Naive thymus-derived CD8-positive, alpha-beta T cell (primary cell): ENCODE measurements around the gene SLC25A47. TPM values are rescaled to one million over a fixed set of nuclear protein-coding genes. Genes with fewer than 3 reads are reported as not detected.
A peak's percentile ranks its signal among the peaks of the same experiment; 100 is the strongest.

Experiments
- ATAC-seq, 2 donors: fragments of 150-1000 bp; cut with Tn5 transposase in 1 of 2; sonication (Bioruptor Pico), chemical (Tn5 transposase) in 1 of 2; 1 replicate in 1 of 2; 2 replicates in 1 of 2; pipeline ENCODE4 v1.10.0; 2021; ENCODE audit warnings: mild to moderate bottlenecking in 2 of 2, moderate library complexity in 2 of 2
- POLR2A ChIA-PET: fragments of 350-600 bp; sonication (Branson Sonifier 250); formaldehyde crosslinking; loops from one replicate; lab custom pipeline; 2021; ENCODE audit warnings: antibody characterized with exemption; lab: Charles Lee
- DNase-seq, 10 donors: peaks; one replicate each; pipeline versions ENCODE4 v3.0.0 to v3.0.0-alpha.2; 2020 to 2022
- H3K27ac Mint-ChIP-seq, 10 donors: one replicate each; pipeline ENCODE4 v1.8.0; 2020 to 2022; ENCODE audit warnings: mild to moderate bottlenecking in 10 of 10, mixed read lengths in 10 of 10, moderate library complexity in 4 of 10, inconsistent platforms in 1 of 10
- H3K27me3 Mint-ChIP-seq, 5 donors: one replicate each; pipeline ENCODE4 v1.8.0; 2021 to 2022; ENCODE audit warnings: mixed read lengths in 5 of 5
- H3K36me3 Mint-ChIP-seq, 3 donors: one replicate each; pipeline ENCODE4 v1.8.0; 2020 to 2022; ENCODE audit warnings: mixed read lengths in 3 of 3, mild to moderate bottlenecking in 2 of 3, inconsistent platforms in 1 of 3
- H3K4me1 Mint-ChIP-seq, 4 donors: one replicate each; pipeline ENCODE4 v1.8.0; 2021 to 2022; ENCODE audit warnings: mixed read lengths in 4 of 4
- H3K4me3 Mint-ChIP-seq, 10 donors: one replicate each; pipeline ENCODE4 v1.8.0; 2020 to 2022; ENCODE audit warnings: mild to moderate bottlenecking in 10 of 10, mixed read lengths in 10 of 10, moderate library complexity in 6 of 10, inconsistent platforms in 1 of 10
- H3K9me3 Mint-ChIP-seq, 9 donors: one replicate each; pipeline ENCODE4 v1.8.0; 2020 to 2022; ENCODE audit warnings: mixed read lengths in 9 of 9, mild to moderate bottlenecking in 3 of 9, inconsistent platforms in 1 of 9, moderate library complexity in 1 of 9
- polyA plus RNA-seq, 3 donors: library from polyadenylated mRNA; unstranded; fragments of 300-500 nt; fragmentation: Illumina TruSeq; gene quantifications; one replicate each; pipeline ENCODE4 v1.2.3, GENCODE V29; 2021
- total RNA-seq, 8 experiments: library from RNA in 2 of 8; stranded (reverse) in 2 of 8; gene quantifications; one replicate each; pipeline ENCODE4 v1.2.3 and lab custom pipeline; 2021 to 2026

SLC25A47 gene
- total and polyA plus RNA-seq, 5 experiments from 2014 or later = not detected

GRCh38 chr14:100325231-100325632, 2.1 kb downstream of the SLC25A47 start:
- DNase-seq = no peak

GRCh38 chr14:100325958-100326357, 2.8 kb downstream of the SLC25A47 start:
- POLR2A ChIA-PET = no interaction called here
- Mint-ChIP-seq H3K4me1 (no peaks in the 10 kb centered on the region), H3K27me3 (no peaks in the 10 kb centered on the region), H3K27ac (no peak overlapping the region), H3K4me3 (no peak overlapping the region), H3K36me3 (no peaks in the 10 kb centered on the region), H3K9me3 (no peaks in the 10 kb centered on the region)
- DNase-seq = no peak
- ATAC-seq = no peak

More at GRCh38 chr14:100325231-100325632, 2.1 kb downstream of the SLC25A47 start:
- Mint-ChIP-seq H3K36me3 (no peaks in the 10 kb centered on the region), H3K9me3 (no peaks in the 10 kb centered on the region), H3K27me3 (no peaks in the 10 kb centered on the region), H3K4me1 (peaks cover 0 to 2% (median 0%) of the 10 kb centered on the region in 4 donors), H3K27ac (peak overlapping the region in 1 of 10 donors; percentile 37), H3K4me3 (no peak overlapping the region)
- POLR2A ChIA-PET = no interaction called here
- ATAC-seq = no peak

- POLR2A ChIA-PET = no interaction called here
- Mint-ChIP-seq H3K27ac (no peak overlapping the region), H3K4me3 (no peak overlapping the region), H3K36me3 (no peaks in the 10 kb centered on the region), H3K9me3 (no peaks in the 10 kb centered on the region), H3K27me3 (no peaks in the 10 kb centered on the region), H3K4me1 (no peaks in the 10 kb centered on the region)
- ATAC-seq = no peak
- DNase-seq = no peak
These were observed 4.0 kb downstream of the SLC25A47 start for GRCh38 chr14:100327128-100327527.

GRCh38 chr14:100328495-100329163, 5.5 kb downstream of the SLC25A47 start:
- POLR2A ChIA-PET = no interaction called here
- no peaks in the 10 kb centered on the region for H3K36me3 Mint-ChIP-seq
- no peak overlapping the region for H3K4me3 Mint-ChIP-seq
- no peaks in the 10 kb centered on the region for H3K9me3 Mint-ChIP-seq
- ATAC-seq (no peak), DNase-seq (no peak)
- H3K27ac Mint-ChIP-seq = no peak overlapping the region
- no peaks in the 10 kb centered on the region for H3K4me1 Mint-ChIP-seq
- no peaks in the 10 kb centered on the region for H3K27me3 Mint-ChIP-seq

GRCh38 chr14:100329233-100330006, 6.3 kb downstream of the SLC25A47 start:
- DNase-seq (no peak), ATAC-seq (no peak)
- peaks cover 0 to 1% (median 0%) of the 10 kb centered on the region in 3 donors for H3K36me3 Mint-ChIP-seq
- H3K27ac Mint-ChIP-seq = no peak overlapping the region
- POLR2A ChIA-PET = interaction anchor here (0.6 kb wide), 1 partner anchor 75 kb away, joined by 4 read pairs; no protein-coding TSS in a partner anchor
- no peak overlapping the region for H3K4me3 Mint-ChIP-seq
- H3K9me3 Mint-ChIP-seq = no peaks in the 10 kb centered on the region
- no peaks in the 10 kb centered on the region for H3K27me3 Mint-ChIP-seq
- no peaks in the 10 kb centered on the region for H3K4me1 Mint-ChIP-seq

GRCh38 chr14:100330007-100330344, 6.8 kb downstream of the SLC25A47 start:
- ATAC-seq = no peak
- H3K4me1 Mint-ChIP-seq = no peaks in the 10 kb centered on the region
- DNase-seq = no peak
- no peak overlapping the region for H3K27ac Mint-ChIP-seq
- H3K27me3 Mint-ChIP-seq = no peaks in the 10 kb centered on the region
- no peaks in the 10 kb centered on the region for H3K9me3 Mint-ChIP-seq
- no peak overlapping the region for H3K4me3 Mint-ChIP-seq
- H3K36me3 Mint-ChIP-seq = peaks cover 0 to 6% (median 0%) of the 10 kb centered on the region in 3 donors
- POLR2A ChIA-PET = interaction anchor here (0.6 kb wide), 1 partner anchor 75 kb away, joined by 4 read pairs; no protein-coding TSS in a partner anchor

GRCh38 chr14:100330388-100330931, 7.3 kb downstream of the SLC25A47 start:
- ATAC-seq (no peak), DNase-seq (no peak)
- Mint-ChIP-seq H3K4me1 (no peaks in the 10 kb centered on the region), H3K4me3 (no peak overlapping the region), H3K9me3 (no peaks in the 10 kb centered on the region), H3K27me3 (no peaks in the 10 kb centered on the region), H3K27ac (no peak overlapping the region), H3K36me3 (peaks cover 0 to 8% (median 0%) of the 10 kb centered on the region in 3 donors)
- POLR2A ChIA-PET = interaction anchor here (0.6 kb wide), 1 partner anchor 76 kb away, joined by 4 read pairs; no protein-coding TSS in a partner anchor

GRCh38 chr14:100332071-100332639, 9.0 kb downstream of the SLC25A47 start:
- POLR2A ChIA-PET = no interaction called here
- no peaks in the 10 kb centered on the region for H3K27me3 Mint-ChIP-seq
- no peak for DNase-seq
- H3K27ac Mint-ChIP-seq = no peak overlapping the region
- peaks cover 0 to 21% (median 3%) of the 10 kb centered on the region in 3 donors for H3K36me3 Mint-ChIP-seq
- no peaks in the 10 kb centered on the region for H3K4me1 Mint-ChIP-seq
- H3K4me3 Mint-ChIP-seq = no peak overlapping the region
- no peak for ATAC-seq
- H3K9me3 Mint-ChIP-seq = no peaks in the 10 kb centered on the region

GRCh38 chr14:100332797-100333196, 9.7 kb downstream of the SLC25A47 start:
- no peak overlapping the region for H3K4me3 Mint-ChIP-seq
- no peak for ATAC-seq

GRCh38 chr14:100333311-100333710, 10.2 kb downstream of the SLC25A47 start:
- H3K27me3 Mint-ChIP-seq = no peaks in the 10 kb centered on the region
- DNase-seq (no peak), ATAC-seq (no peak)
- no peaks in the 10 kb centered on the region for H3K9me3 Mint-ChIP-seq
- no peaks in the 10 kb centered on the region for H3K4me1 Mint-ChIP-seq
- no peak overlapping the region for H3K4me3 Mint-ChIP-seq
- H3K36me3 Mint-ChIP-seq = peaks cover 0 to 27% (median 3%) of the 10 kb centered on the region in 3 donors
- H3K27ac Mint-ChIP-seq = no peak overlapping the region
- POLR2A ChIA-PET = interaction anchor here (0.6 kb wide), 1 partner anchor 34 kb away, joined by 3 read pairs; no protein-coding TSS in a partner anchor

More at GRCh38 chr14:100332797-100333196, 9.7 kb downstream of the SLC25A47 start:
- H3K36me3 Mint-ChIP-seq = peaks cover 0 to 24% (median 3%) of the 10 kb centered on the region in 3 donors
- H3K4me1 Mint-ChIP-seq = no peaks in the 10 kb centered on the region
- no peak overlapping the region for H3K27ac Mint-ChIP-seq
- no peaks in the 10 kb centered on the region for H3K27me3 Mint-ChIP-seq
- POLR2A ChIA-PET = no interaction called here
- no peaks in the 10 kb centered on the region for H3K9me3 Mint-ChIP-seq
- DNase-seq = no peak

- Mint-ChIP-seq H3K27ac (no peak overlapping the region), H3K4me3 (no peak overlapping the region), H3K36me3 (peaks cover 0 to 28% (median 3%) of the 10 kb centered on the region in 3 donors), H3K9me3 (no peaks in the 10 kb centered on the region), H3K4me1 (no peaks in the 10 kb centered on the region), H3K27me3 (no peaks in the 10 kb centered on the region)
- DNase-seq = no peak
- ATAC-seq = no peak
- POLR2A ChIA-PET = interaction anchor here (0.6 kb wide), 1 partner anchor 34 kb away, joined by 3 read pairs; no protein-coding TSS in a partner anchor
These were observed 10.7 kb downstream of the SLC25A47 start for GRCh38 chr14:100333827-100334226.

GRCh38 chr14:100334904-100335303, 11.8 kb downstream of the SLC25A47 start:
- no peaks in the 10 kb centered on the region for H3K9me3 Mint-ChIP-seq
- H3K4me1 Mint-ChIP-seq = peaks cover 0 to under 1% (median 0%) of the 10 kb centered on the region in 4 donors
- DNase-seq (no peak), ATAC-seq (no peak)
- POLR2A ChIA-PET = no interaction called here
- H3K36me3 Mint-ChIP-seq = peaks cover 0 to 34% (median 3%) of the 10 kb centered on the region in 3 donors
- no peak overlapping the region for H3K4me3 Mint-ChIP-seq
- no peaks in the 10 kb centered on the region for H3K27me3 Mint-ChIP-seq
- peak overlapping the region in 1 of 10 donors; percentile 20 for H3K27ac Mint-ChIP-seq
